HL-60/S4 treated with retinoic acid at 250 ng/mL for 4 days and 3 days (cell line): ENCODE data around the gene FXYD6.

Source experiments
- in situ Hi-C: fragments of 300-500 bp; cut with MboI; formaldehyde crosslinking; loops from 2 replicates; pipeline ENCODE4 v1.7.0; 2022; ENCODE audit warnings: low sequenced_read_pairs

Gene FXYD6

DNA sequence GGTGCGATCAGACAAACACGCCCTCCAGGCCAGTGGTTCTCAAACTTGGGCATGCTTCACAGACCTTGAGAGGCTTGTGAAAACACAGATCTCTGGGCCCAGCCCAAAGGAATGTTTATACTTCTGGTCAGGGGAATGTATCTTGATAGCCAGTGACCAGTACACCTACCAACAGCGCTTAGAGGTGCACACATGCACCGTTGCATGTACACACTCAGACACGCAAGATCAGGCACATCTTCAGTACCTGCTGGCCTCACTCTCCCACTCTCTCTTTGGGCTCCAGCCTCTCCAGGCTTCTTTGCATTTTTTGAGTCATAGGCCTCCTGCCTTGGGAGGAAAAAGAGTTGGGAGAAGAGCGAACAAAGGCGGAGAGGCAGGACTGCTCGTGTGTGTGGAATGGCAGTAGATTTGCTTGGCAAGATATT is 11.7 kb upstream of the FXYD6 start:
- in situ Hi-C loops = no loop called here

DNA sequence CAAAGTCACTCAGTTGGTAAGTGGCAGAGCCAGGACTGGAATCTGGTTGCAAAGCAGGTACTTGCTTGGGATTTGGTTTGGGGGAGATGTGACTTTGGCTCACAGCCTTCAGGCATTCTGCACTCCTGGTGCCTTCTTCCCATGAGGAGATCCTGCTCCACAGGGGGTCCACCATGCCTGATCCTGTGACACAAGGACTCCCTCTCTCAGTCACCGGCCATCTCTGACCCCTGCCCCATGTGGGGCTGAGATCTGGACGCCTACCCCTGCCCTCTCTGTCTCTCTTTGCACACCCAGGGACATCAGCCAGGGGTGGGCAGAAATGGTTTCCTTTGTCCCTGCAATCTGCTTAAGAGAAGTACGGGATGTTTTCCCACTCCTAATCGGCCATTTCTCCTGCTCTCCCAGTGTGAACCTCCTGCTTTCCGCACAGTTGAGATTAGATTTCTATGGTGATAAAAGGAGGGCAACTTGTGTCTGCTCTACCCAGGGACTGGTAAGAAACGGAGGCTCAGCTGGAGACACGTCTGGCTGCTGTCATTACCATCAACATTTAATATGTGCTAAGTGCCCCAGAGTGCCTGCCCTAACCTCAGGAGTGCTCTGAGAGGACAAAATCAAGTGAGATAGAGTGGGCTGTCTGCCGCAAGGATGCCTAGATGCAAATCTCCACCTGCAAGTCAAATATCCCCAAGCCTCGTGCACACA is 11.1 kb upstream of the FXYD6 start:
- in situ Hi-C loops = no loop called here

DNA sequence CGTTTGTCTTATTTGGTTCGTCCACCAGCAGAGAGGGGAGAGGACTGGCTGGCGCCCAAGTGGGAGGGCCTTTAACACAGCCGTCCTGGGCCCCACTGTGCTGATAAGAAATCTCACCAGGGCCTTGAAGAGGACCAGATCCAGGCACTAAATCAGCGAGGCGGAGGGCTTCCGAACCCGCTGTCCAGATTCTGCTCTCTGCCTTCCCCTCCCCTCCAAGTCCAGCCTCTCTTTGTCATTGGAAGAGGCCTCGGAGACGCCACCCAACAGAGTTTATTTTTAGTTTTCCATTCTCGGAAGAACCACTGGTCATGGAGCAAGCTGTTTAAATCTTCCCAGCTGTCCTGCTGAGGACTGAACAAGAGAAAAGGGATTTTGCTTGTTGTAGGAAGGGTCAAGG is 9.3 kb upstream of the FXYD6 start:
- in situ Hi-C loops = no loop called here

GRCh38 chr11:117884994-117885393 is 8.5 kb upstream of the FXYD6 start:
- in situ Hi-C loops = no loop called here

GRCh38 chr11:117883063-117883462 is 6.6 kb upstream of the FXYD6 start:
- in situ Hi-C loops = no loop called here

DNA sequence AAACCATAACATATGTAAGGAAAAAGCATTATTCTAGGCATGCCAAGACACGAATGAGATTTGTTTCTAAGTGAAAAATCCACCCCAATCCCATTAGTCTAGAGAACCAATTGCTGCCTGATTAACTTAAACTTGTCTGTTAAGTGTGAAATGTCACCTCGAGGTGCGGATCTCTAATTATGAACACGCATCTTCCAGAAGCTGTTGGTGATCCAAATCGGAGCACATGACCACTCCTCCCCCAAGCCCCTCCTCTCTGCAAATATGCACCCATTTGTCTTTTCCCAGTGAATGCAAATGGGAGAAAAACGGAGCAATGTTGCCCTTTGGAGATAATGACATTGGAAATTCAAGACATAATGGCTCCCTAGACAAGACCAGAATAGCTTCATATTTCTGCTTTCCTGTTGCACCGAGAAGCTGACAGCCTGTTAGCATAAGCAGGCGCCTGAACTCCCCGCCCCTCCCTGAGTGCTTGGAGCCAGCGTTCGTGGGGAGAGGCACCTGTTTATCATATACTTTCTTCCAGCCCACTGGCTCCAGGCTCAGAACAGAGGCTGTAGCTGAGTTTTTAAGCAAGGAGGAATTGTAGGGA is 6.0 kb upstream of the FXYD6 start:
- in situ Hi-C loops = no loop called here

DNA sequence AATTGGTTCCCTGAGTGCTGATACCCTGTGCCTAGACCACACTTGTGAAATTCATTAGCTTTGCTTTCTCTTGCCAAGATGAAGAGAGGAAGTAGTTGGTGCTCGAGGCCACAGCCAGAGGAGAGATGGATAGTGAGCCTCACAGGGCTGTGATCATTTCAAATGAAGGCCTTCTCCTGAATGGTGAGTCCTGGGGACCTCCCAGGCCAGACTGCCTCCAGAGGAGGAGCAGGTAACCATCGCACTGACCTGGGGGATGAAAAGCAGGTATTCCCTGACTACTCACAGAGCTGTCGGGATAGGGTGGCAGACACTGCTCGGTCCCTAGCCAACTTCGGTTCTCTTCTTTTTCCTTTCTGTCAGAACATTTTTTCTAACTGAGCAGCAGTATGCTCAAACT is 4.8 kb upstream of the FXYD6 start:
- in situ Hi-C loops = no loop called here

DNA sequence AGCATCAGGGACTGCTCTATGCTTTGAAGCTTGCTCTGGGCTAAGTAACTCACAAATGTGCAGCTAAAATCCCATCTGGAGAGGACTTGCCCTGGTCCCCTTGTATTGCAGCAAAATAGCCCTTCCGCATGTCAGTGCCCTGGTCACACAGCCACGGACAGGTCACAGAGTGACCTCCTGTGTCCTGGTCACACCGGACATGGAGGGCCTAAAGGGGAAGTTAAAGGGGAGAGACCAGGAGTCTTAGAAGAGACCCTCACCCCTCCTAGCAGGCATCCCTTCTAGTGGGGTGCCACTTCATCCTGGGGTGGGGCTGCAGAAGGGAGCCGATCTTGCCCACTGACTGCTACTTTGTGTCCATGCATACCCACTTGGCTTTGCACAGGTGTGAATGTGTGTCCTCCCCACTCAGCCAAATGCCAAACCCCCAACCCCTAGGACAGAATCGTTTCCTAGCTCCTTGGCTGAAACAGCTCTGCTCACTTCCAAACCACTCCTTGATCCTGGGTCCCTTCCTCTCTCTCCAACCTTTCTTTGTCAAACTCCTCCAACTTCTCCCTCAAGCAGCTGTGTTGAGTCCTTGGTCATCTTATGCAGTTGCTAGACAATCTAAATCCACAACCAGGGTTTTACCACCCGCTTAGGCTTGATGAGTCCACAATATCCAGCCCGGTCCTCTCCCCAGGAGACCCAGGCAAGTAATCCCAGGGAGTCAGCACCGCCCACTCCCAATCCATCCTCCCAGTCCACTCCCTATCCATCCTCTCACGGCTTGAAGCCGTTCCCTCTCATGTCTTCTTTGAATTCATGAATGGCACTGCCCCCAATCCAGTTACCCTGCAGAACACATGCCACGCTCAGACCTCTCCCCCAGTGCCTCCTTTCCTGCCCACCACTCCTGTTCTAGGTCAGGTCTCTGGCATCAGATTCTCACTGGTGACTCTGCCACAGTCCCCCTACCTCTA is 3.3 kb upstream of the FXYD6 start:
- in situ Hi-C loops = no loop called here

GRCh38 chr11:117878939-117879475 is 2.5 kb upstream of the FXYD6 start:
- in situ Hi-C loops = no loop called here

DNA sequence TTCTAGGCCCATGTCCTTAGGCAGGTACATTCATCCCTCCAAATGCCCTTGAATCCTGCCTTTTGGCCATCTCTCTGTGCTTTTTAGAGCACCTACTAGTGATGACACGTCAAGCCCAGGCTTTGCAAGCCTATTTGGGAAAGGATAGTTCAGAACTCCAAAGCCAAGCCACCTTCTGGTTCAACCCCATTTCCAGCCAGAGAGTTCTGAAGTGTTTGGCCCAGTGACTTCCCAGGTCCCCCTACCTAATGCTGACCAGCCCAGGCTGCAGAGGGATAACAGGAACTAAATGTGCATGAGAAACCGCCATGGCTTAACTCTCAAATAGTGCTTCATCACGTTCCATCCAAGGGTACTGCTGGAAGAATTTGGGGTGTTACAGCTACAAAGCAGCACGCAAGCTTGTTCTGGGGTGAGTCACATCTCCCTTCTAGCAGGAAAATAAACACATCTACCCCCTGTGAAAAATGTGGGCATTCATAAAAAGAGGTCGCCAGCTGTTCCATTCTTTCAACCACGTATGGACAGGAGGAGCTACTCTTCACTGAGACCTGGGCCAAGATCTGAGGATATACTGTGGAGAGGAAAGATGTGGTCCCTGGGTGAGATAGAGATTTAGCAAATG is 2.0 kb upstream of the FXYD6 start:
- in situ Hi-C loops = no loop called here

DNA sequence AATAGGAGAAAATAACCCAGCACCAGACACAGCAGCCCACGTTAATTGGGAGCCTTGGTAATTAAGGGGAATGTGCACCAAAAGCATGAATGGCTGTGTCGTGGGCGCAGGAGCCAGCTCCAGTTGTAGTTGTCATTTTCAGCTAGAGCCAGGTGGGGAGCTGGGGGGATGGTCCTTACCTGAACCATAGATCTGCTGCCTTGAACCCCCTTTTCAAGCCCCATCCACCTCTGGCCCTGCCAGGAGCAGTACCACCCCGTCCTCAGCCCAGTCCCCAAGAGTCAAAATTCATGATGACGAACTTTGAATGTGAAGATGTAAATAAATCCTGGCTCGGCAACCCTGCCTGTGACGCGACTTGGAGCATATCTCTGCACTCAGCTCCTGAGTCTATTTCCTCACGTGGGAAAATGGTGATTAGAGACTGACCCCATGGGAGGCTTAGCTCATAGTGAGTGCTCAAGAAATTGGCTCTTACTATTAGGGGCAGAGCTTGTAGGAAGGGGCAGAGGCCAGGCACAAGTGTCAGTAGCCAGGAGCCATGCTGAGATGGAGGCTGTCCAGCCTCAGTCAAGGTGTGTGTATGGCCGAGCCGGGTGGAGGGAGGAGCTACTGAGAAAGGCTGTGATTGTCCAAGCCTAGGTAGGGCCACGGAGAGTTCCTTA is 794 bp upstream of the FXYD6 start:
- in situ Hi-C loops = no loop called here

DNA sequence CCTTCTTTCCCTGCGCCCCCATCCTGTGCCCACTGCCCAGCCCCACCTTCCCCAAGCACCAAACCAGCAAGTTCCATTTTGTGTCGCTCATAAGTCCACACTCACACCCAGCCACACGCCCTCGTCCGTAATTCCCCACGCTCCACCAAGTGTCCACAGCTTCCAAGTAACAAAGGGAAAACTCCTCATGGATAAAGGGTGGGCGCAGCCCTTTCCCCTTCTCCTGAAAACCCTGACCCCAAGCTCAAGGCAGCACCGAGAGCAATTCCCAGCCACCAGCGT is 458 bp downstream of the FXYD6 start:
- in situ Hi-C loops = no loop called here

GRCh38 chr11:117875382-117876058 is 938 bp downstream of the FXYD6 start:
- in situ Hi-C loops = no loop called here

DNA sequence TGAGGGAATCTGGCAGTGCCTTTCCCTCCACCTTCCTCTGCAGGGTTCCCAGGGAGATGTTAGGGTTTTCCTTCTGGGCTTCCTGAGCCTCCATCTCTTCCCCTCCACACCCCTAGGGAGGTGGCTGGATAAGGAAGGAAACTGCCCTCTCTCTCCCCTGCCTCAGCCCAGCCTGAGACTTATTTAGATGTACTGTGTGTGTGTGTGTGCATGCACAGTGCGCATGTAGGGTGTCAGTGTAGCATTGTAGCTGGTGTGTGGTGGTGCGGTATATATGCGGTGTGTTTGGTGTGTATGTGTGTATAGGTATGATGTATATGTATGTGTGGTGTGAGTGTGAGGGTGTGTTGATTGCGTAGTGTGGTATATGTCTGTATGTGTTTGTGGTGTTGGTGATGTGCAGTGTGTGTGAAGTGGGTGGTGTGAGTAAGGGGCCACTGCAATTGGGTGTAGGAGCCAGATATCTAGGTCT is 1.5 kb downstream of the FXYD6 start:
- in situ Hi-C loops = no loop called here

DNA sequence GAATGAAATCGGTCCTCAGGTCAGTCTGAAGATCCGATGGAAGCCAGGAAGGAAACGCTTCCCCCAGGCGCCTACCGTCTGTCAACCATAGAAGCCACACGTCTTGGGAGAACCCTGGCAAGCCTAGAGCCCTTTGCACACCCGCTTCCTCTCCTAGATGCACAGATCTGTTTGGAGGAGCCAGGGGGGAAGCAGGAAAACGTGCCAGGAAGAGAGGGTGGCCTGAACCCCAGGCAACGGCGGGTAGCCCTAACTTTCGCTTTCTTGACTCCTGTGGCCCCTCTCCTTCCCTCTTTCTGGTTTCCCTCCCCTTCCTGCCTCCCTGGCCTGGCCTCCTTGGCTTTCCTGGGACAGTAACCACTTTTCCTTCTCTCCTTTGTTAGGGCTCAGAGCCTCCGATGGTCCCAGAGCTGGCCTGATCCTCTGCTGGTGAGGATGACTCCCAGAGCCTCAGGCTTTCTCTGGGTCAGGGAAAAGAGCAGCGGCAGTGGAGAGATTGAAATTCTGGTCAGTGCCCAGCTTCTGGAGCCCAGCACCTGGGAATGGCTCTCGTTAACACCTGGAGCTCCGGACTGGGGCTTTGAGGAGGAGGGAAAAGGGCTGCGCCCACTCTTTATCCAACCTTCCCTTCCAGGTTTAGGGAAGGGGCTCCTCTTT is 2.1 kb downstream of the FXYD6 start:
- in situ Hi-C loops = no loop called here

DNA sequence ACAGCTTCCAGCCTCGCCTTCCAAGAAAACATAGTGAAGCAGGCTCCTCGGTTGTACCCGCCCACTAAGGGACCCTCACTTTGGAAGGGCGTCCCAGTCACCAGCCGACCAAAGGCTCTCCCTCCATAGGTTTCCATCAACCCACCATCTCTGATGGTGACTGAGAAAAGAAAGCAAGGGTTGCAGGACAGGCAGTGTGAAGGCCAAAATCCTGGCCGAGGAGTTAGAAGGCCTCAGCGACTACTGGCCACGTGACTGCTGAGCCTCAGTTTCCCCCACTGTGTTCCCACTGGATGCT is 2.7 kb downstream of the FXYD6 start:
- in situ Hi-C loops = no loop called here

GRCh38 chr11:117872975-117873827 is 3.3 kb downstream of the FXYD6 start:
- in situ Hi-C loops = no loop called here

DNA sequence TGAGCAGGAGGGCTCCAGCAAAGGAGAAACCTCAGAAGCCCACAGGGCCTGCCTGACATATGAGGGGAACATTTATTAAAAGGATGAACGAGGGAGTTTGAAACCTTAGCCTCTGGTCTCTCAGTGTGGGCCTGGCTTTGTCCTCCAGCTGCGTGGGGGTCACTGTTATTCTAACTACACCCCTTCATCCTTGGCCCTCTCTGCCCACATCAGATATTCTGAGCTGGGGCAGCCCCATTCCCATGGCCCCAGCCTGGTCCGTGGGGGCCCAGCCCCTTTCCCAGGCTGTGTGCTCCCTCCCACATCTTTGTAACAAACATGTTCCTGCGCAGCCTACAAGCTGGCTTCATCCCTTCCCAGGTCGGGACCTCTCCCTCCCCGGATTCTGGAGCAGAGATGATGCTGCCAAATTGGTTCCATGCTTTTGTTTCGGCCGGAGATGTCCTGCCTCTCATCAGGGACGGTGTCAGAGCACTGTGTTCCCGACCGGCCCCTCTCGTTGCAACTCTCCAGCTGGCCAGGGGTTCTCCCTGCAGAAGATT is 4.0 kb downstream of the FXYD6 start:
- in situ Hi-C loops = no loop called here

DNA sequence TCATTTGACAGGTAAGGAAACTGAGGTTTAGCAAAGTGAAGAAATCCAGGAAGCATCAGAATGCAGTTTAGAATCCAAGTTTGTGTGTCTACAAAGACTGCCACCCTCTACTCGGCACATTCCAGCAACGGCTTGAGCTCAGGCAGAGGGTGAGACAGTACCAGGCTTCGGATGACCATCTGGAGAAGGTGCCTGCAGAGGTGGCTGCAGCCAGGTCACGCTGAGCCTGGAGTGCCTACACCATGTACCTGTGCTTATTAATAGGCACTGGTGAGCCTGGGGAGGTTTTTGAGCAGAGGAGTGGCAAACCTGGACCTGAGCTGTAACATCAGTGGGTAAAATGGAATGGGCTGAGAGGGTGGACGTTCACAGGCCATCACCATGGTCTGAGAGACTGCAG is 4.7 kb downstream of the FXYD6 start:
- in situ Hi-C loops = no loop called here
